IPS DF 19.7 (cell line): ENCODE measurements around the gene PHLDA1.
"Not testable (repeated sequence)": the region's sequence is repeated elsewhere in the genome, so short reads cannot be mapped to it uniquely, and the experiment has no call there.

Experiments
- DNase-seq: peaks from one replicate; pipeline ENCODE4 v3.0.0-alpha.2; 2013; ENCODE audit warnings: low read depth, low spot score

PHLDA1 gene

DNA sequence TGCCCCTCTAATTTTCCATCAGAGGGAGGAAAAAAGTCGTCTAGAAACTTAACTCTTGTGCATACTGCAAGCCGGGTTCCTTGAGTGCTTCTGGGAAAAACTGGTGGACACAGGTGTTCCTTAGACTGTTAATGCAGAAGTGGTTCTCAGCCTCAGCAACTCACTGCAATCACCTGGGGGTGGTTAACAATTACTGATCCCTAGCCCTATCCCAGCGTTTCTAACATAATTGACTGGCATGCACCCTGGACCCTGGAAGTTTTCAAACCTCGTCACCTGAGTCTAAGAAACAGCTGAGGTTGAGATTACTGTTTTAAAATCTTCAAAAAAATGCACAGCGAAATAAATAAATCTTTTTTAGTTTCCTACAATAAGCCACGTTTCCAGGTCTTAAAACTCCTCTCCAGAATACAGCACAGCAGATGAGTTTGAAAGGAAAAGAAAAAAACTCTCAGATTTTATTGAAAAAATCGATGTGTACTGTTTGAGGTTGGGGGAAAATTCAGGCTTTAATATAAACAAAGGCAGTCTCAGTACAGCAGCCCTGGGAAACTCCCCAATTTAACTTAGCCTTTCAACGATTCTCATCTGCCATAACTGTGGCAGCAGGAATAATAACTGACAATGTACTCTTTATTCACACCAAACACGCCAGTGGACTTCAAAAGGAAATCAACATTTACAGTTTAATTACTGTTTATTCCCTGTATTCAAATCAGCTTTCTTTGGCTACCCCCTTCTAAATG is 45.4 kb downstream of the PHLDA1 start:
- DNase-seq, result no peak

DNA sequence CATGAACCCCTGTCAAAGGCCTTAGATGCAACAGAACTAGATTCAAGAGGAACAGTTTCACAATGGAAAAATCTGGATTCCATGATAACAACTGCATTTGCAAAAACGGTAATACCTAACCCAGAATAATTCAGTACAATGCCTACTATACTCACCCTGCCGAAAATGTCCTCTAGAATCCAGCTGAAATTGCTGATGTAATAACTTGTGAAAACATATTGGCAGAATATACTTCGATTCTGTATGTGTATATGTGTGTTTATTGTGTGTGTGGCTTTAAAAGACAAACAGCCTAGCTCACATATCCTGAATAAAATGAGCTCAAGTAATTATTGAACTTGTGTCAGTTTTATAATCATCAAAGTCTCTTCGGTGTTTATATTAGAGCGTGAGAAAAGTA is 46.0 kb downstream of the PHLDA1 start:
- DNase-seq, result no peak

DNA sequence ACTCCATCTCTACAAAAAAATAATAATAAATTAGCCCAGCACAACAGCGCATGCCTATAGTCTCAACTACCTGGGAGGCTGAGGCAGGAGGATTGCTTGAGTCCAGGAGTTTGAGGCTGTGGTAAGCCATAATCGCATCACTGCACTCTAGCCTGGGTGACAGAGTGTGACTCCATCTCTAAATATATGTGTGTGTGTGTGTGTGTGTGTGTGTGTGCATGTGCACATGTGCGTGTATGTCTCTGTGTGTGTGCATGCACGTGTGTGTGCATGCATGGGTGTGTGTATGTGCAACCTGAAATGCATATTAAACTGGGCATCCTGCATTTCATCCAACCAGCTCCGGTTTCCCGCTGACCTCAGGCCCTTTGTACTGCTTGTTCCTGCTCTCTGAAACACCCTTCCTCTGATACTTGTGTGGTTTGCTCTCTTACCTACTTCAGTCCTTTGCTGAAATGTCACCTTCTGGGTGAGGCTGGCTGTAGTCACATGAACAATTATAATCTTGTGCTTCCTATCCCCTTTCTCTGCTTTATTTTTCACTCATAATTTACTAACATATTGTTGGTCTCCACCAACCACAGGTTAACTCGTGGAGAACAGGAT is 46.9 kb downstream of the PHLDA1 start:
- no peak for DNase-seq

DNA sequence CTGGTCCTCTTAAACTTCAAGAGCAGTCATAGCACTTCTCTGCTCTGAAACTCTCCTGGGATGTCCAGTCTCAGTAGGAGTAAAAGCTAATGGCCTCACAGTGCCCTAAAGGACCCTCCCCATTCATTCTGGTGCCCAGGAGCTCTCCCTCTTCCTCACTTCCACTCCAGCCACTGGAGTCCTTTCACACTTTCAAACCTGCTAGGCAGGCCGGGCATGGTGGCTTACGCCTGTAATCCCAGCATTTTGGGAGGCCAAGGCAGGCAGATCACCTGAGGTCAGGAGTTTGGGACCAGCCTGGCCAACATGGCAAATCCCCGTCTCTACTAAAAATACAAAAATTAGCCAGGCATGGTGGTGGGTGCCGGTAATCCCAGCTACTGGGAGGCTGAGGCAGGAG is 47.7 kb downstream of the PHLDA1 start:
- DNase-seq, result not testable (repeated sequence)

DNA sequence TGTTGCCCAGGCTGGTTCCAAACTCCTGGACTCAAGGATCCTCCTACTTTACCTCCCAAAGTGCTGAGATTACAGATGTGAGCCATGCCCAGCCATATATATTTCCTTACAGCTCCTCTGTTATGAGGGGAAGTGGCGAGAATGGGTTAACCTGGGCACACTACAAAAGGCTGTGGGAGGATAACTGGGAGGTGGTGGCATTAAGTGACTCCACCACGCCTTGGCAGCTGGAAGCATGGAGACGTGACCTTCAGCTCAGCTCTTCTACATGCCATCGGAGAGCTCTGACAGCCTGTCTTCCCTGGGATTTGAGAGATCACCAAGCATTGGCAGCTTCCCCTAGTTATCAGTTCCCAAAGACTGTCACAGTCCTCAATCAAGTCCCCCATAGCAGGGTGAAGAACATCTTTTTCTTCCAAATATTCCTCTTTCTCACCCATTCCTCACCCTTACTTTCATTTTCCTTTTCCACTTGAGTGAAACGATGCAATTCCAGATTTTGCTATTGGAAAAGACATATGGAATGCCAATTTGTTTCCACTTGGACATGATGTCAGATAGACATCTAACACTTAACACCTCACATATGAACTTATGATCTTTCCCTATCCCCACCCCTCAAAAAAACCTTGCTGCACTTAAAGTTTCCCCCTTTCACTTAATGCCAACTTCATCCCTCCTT is 48.5 kb downstream of the PHLDA1 start:
- no peak for DNase-seq

DNA sequence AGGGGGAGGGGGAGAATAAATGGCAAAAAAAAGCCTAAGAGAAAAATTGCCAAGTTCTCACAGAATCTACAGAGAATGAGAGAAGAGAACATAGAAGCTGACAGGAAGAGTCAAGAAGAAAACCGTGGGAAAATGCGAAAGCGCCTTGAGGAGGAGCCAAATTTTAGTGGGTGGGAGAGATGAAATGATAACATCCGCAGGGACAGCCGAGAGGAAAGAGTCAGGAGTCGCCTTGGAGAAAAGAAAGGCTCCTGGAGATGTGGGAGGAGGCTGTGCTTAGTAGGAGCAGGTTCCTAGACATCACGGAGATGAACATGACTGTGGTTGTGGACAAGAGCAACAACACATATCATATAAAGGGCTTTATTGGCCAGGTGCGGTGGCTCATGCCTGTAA is 49.4 kb downstream of the PHLDA1 start:
- no peak for DNase-seq

DNA sequence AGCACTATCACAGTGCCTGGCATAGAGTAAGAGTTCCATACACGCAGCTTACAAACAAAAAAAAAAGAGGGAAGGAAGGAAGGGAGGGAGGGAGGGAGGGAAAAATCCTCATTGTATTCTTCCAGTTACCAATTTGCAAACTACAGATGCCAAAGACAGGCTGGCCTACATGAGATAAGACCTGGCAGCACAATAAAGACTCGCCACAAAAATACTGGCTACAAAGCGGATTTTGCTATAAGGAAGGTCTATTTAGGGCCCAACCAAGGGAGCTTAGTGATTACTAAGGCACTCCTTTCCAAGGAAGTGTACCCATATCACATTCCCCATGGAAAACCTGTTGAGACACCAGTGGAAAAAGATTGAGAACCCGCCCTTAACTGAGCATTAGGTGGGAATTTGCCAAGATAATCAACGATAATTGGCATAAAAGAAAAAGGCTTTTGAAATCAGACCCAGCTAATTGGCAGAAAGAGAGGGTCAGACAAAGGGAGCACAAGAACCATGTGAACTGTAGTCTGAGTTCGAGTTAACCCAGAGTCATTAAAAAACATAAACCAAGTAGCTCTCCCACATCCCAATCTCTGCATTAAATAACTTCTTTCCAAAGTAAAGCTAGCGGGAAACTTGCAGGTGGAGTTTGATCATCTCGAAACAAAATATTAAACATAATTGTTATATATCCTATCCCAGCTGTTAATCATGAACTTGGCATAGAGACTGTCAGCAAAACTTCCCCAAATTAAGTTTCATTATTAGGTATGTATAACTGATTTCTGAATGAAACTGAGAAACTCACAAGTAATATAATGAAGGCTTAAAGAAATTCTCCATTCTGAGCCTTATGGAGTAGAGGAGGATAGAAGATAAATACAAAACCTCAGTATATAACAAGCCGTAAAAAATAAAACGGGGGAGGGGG is 50.1 kb downstream of the PHLDA1 start:
- no peak for DNase-seq

DNA sequence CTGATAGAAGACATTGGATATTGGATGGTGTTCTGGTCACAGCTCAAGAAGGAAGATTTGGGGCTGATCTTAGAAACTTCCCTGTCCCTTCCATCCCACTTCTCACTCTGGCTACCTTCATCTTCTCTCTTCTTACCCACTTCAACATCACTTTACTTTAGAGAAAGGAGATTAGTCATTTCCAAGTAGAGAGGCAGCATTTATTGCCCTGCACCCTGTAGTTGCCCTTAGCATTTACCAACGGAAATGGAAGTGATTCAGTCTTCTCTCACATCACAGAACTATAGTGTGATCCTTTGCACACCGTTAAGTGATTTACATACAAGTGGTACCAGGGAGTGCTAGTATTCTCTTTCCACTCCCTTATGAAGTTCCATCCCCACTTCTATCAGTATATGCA is 52.4 kb downstream of the PHLDA1 start:
- DNase-seq, result no peak

DNA sequence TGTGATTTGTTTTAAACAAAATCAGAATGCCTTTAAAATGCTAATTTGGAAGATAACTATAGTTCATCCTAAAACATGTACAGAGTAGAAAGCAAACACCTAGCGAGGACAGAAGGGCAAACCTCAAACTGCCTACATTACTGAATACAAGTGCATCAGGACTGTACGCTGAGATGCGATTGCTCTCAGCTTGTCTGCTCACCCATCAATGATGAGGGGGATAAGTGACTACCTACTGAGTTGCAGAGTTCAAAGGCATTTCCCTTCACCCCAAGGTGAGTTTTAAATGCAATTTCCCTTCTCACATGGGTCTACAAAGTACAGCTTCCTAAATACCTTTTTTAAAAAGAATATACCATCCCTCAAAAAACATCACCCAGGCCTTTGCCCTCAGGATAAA is 52.9 kb downstream of the PHLDA1 start:
- DNase-seq, result no peak

DNA sequence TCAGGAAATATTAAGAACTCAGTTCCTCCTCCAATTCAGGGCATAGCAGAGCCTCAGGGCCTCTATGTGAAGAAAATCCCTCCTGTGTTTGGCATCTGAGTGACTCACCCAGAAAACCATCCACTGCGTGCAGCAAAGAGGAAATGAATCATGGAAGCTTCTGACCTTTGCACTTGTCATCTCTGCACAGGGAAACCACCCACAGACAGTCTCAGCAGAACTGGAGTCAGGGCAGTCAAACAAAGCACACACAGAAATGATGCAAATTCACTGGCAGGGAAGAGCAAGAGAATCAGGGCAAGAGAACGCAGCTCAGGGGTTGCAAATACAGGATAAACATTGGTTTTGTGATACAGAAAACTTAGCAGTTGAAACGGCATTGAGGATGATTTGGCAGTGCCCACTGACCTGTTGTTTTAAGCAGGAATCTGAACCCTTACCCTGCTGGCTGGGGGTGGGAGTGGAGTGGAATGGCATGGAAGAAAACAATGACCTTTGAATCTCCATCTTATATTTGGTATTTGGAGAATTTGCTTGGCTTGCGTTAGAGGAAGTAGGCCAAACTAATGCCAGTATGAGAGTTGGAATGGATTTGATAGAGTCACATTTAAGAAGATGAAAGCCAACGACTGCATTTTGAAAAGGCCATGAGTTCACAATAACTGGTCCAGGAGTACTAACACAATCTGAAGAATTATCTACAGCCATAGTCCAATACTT is 53.5 kb downstream of the PHLDA1 start:
- DNase-seq, result no peak

DNA sequence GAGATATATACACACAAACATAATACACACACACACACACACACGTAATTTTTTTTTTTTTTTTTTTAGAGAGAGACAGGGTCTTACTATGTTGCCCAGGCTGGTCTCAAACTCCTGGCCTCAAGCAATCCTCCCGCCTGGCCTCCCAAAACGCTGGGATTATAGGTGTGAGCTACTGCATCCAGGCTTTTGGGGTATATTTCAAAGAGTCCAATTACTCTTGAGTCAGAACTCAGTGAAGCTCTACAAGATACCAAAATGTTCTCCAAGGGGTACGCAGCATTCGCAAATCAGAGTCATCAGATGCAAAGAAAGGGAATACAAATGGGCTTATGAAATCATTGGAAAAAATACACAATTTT is 54.0 kb downstream of the PHLDA1 start:
- no peak for DNase-seq

DNA sequence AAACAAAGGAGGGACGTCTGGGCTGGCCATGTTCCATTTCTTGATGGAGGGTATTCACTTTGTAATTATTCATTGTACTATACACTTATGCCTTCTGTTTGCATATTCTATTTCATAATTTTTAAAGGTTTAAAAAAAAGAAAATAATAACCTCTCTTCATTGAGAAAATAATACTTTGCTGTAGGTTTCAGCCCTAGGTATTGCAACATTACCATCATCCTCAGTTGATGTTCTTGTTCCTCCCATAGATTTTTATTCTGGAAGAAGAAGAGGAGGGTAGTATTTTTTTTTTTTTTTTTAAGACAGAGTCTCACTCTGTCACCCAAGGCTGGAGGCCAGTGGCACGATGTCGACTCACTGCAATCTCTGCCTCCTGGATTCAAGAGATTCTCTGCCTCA is 54.7 kb downstream of the PHLDA1 start:
- DNase-seq, result no peak

DNA sequence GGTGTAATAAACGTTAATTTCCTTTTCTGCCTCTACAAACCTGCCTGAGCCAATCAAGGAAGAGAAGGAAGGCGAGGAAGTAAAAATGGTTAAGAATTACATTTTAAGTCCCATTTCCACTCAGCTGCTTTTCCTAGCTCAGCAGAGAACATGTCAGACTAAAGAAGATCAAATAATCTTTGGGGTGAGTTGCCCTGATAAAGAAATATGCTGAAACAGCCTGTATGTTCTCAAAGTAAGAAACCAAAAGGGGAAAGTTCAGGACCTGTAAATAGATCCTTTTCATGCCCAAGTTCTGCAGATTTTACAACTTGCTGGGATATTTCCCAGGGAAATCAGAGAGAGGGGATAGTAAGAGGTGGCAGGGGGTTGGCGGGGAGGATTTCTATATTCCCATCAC is 55.5 kb downstream of the PHLDA1 start:
- no peak for DNase-seq

DNA sequence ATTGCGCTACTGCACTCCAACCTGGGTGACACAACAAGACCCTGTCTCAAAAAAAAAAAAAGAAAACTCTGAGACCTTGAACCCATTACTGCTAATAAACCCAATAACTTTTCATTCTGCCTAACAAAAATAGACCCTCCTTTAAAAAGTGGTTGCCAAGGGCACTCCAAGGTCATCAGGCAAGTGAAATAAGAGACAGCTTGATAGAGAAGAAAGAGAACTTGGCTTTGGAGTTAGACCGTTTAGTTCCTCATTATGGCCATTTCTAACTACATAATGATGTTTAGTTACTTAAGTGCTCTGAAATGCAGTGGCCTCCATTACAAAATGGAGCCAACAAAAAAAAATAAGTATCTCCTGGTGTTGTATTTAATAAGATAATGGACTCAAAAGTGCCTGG is 55.9 kb downstream of the PHLDA1 start:
- no peak for DNase-seq
